Fibroblast of skin of left quadriceps (primary cell): ENCODE data around the gene CACNA2D4.

Experiments used
- DNase-seq, 2 experiments: peaks; one replicate each; pipeline ENCODE4 v3.0.0-alpha.2; 2013; ENCODE audit warnings: low read depth in 2 of 2

Gene CACNA2D4

GRCh38 chr12:1886396-1887008, 31.9 kb downstream of the CACNA2D4 start:
- no peak for DNase-seq

GRCh38 chr12:1885599-1886245, 32.7 kb downstream of the CACNA2D4 start:
- DNase-seq = no peak

DNA sequence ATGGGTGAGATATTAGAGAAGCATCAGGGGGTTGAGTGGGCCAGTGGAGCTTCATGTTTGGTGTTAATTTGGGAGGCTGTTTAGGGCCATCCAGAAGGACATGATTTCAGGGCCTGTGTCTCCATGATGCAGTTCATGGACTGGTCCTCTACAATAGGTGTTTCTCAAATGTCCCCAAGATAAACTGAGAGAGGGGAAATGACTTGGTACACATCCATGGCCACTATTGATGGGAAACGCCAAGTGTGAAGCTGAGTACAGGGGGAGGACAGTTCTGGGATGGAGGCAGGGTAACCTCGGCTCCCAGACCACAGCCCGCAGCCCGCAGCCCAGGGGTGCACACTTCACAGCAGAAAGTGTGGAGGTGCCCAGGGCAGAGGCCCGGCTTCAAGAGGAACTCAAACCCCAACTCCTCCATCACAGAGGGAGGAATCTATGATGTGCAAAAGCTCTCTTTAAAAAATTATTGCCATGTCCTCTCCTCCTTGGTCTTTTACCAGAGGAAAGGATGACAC, 33.3 kb downstream of the CACNA2D4 start:
- DNase-seq = no peak

DNA sequence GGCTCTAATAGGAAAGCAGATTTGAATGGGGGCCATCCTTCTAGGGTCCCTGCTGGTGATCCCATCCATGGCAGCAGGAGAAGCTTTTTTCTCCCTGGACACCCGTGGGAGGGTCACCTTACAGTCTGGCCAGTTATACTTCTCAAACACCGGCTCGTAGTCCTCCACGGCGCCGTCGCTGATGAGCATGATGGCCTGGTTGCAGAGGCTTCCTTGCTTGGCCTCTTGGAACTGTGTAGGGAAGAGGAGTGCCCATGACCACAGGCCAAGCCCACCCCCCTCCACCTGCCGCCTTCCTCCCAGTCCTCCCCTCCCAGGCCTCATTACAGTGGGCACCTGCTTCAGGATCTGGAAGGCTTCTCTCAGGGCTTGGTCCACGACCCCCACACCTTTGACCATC, 33.8 kb downstream of the CACNA2D4 start:
- no peak for DNase-seq

DNA sequence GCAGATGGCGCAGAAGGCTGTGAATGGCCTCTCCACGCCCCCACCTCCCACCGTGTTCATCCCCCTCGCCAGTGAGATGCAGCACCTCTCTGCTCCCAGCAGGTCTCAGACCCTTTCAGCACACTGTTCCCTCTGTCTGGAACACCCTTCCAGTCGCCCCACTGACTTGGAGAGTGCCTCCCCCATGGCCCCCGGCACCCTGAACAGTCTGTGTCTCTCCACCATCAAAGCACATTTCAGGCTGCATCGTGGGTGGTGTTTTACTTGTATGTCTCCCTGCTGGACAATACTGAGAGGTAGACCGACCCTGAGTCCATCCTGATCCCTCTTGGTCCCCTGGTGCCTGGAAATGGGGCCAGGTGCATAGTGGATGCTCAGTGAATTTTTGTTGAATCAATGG, 34.9 kb downstream of the CACNA2D4 start:
- no peak for DNase-seq

- no peak for DNase-seq
These were observed 35.5 kb downstream of the CACNA2D4 start for GRCh38 chr12:1882850-1883470.

DNA sequence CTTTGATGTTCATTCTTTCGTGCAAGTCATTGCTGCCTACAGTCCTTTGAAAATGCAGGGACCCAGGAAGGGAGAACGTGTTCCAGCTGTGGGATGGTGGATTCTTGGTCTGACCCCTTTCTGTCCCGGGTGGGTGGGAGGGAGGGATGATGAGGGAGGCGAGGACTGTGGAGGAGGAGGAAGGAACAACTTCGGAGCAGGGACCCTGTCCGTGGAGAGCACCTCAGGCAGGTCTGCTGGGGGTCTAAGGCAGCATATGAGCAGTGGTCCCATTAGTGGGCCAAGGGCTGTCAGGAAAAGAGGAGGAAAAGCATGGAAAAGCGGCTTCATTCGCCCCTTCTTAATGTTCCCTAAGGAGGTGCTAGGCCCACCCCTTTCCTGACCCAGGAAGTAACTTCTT, 36.0 kb downstream of the CACNA2D4 start:
- no peak for DNase-seq

GRCh38 chr12:1881936-1882335, 36.5 kb downstream of the CACNA2D4 start:
- no peak for DNase-seq

- no peak for DNase-seq
These were observed 37.2 kb downstream of the CACNA2D4 start for GRCh38 chr12:1881301-1881700.

GRCh38 chr12:1880876-1881275, 37.6 kb downstream of the CACNA2D4 start:
- no peak for DNase-seq

DNA sequence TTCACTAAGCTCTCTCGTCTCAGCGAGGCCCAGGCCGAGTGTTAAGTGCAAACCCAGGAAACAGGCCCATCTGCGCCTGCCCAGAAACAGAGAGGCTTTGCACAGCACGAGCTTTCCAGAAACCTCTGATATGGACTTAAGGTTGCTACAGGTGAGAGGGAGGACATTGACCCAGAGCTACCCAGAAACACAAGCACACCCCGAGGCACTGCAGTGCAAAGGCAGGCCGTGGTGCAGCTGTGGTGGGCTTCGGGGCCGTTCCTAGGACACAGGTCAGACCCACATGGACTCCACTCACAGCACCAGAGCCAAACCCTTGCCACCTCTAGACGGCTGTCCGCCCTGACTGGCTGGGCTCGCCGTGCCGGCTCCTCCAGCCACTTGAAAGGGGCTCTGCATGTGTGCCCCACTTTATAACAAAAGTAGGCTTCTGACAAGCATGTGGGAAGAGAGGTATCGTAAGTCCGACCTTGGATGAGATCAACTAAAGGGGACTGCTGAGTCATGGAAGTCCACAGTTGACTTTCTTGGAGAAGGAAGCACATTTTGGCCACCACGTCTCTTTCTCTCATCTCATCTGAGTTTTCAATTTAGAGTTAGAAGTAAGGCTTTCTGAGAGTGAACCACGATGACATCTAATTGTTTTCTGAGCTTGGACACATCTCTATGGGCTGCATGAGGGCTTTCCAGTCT, 38.2 kb downstream of the CACNA2D4 start:
- DNase-seq = no peak

DNA sequence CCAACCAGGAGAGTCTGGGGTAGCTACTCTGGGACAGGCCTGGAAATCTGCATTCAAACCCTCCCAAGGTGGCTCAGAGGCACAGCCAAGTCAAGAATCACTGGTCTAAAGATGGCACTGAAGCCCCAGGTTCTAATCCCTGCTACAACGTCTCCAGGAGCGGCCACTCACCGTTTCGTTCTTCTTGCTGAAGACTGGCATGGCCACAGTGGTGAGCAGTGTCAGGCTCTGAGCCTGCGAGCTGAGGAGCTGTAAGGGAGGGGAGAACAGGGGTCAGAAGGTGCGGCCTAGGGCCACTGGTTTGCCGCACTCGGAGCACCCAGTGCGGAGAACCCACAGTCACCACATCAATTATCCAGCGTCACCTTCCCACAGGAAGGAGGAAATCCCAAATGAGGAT, 38.8 kb downstream of the CACNA2D4 start:
- DNase-seq = no peak

GRCh38 chr12:1878695-1879094, 39.8 kb downstream of the CACNA2D4 start:
- no peak for DNase-seq

DNA sequence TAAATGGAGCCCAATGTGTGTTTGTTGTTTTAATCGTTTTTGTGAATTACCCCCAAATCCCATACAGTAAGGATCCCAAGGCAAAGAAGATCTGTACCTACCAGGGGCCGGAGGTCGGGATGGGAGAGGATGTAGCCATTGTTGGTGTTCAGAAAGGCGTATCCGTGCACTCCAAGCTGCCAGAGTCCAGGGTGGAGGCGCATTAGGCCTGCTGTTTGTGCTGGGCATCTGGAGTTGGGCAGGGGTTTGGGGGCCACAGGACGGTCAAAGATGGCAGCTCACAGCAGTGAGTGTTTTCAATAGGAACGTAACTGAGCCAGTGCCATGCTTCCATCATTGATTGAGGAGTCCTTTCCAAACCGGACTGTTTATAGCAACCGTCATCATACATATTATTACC, 40.2 kb downstream of the CACNA2D4 start:
- no peak for DNase-seq

DNA sequence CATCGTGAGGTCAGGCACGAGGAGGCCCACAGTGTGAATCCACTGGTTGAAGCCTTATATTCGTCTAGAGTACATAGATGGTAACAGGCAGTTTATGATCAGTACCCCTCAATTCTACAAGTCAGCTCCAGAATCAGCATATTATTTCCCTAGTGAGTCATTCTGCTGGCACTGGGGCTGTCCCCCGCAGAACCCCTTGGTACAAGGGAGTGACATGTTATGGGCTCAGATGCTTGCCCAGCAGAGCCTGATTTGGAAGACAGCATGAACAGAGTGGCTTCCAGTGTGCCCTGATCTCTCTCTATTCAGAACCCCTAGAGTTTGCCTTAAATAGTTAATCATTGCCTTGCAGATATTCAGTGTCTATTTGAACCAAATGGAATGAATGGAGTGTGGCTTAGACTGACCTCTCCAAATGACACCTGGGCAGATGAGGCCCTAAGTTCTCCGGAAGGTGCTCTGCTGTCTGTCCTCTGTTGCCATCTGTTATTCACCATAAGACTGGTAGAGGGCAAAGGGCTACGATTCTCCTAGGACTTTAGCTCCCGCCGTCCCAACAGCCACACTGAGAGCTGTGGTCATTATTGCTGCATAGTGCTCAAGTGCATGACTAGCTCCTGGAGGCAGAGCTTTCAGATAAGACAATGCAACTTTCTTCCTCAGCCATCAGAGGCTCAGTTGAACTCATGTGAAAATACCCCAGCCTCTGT, 41.1 kb downstream of the CACNA2D4 start:
- no peak for DNase-seq

DNA sequence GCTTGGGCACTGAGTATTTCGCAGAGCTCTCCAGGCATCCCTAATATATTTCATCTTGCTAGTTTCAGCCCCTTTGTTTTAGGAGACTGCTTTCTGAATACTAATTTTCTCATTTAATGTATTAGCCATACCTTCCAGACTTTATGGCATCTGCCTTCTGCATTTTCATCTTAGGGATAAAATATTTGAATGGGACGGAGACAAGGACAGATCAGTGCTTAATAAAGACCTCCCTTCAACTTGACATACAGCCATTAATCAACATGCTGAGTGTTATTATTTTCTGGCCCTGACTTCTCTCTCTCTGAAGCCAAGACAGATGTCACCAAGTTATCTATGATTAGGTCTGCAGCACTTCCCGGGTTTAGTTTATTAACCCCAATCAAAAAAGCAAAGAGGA, 42.4 kb downstream of the CACNA2D4 start:
- DNase-seq = no peak

GRCh38 chr12:1875608-1876007, 42.8 kb downstream of the CACNA2D4 start:
- no peak for DNase-seq

GRCh38 chr12:1873531-1874510, 44.6 kb downstream of the CACNA2D4 start:
- DNase-seq = no peak

GRCh38 chr12:1872448-1872847, 46.0 kb downstream of the CACNA2D4 start:
- no peak for DNase-seq

- DNase-seq = no peak
These were observed 46.5 kb downstream of the CACNA2D4 start for GRCh38 chr12:1872001-1872400.
